K562 (cell line): Measurements from ENCODE around the gene KCNQ2. TPM values are rescaled to one million over a fixed set of nuclear protein-coding genes. Genes with fewer than 3 reads are reported as not detected.

ENCODE experiments used
- CBX1 ChIP-seq: sonication (generic); IDR thresholded peaks from 2 replicates; pipeline ENCODE4 v1.6.1; 2016; ENCODE audit warnings: antibody characterized with exemption, low read depth, mild to moderate bottlenecking
- DIDO1 ChIP-seq: fragments of 450-650 bp; IDR thresholded peaks from 2 replicates; pipeline ENCODE4 v1.6.1; 2016; ENCODE audit warnings: low read depth, missing biosample characterization, missing genetic modification characterization
- GMEB1 ChIP-seq: fragments of 250-450 bp; sonication (Bioruptor Pico); IDR thresholded peaks from 2 replicates; pipeline ENCODE4 v1.4.0; 2020; ENCODE audit warnings: mild to moderate bottlenecking
- SMAD3 ChIP-seq: fragments of 450-650 bp; formaldehyde crosslinking; conservative IDR thresholded peaks from 2 replicates; pipeline ENCODE4 v1.4.0; 2020; ENCODE audit warnings: mild to moderate bottlenecking
- ZNF232 ChIP-seq: sonication (generic); formaldehyde crosslinking; IDR thresholded peaks from 2 replicates; pipeline ENCODE4 v1.8.0; 2022; ENCODE audit warnings: mild to moderate bottlenecking, missing genetic modification reagents
- ZNF398 ChIP-seq: fragments of 250-450 bp; sonication (Bioruptor Pico); IDR thresholded peaks from 2 replicates; pipeline ENCODE4 v1.8.0; 2021; ENCODE audit warnings: moderate library complexity, mild to moderate bottlenecking, inconsistent platforms
- ZNF507 ChIP-seq: conservative IDR thresholded peaks from 2 replicates; pipeline ENCODE4 v1.6.1; 2017; ENCODE audit warnings: missing genetic modification characterization, missing compliant biosample characterization
- polyA plus RNA-seq, 8 experiments: library from polyadenylated mRNA; depleted of rRNA in 4 of 8; stranded (reverse) in 5 of 8; unstranded in 3 of 8; fragments of >200 nt; fragmentation: Nextera tagmentation in 2 of 8; fragmentation: Illumina TruSeq in 1 of 8; extraction: Ambion mirVana in 2 of 8; extraction: Trizol in 1 of 8; gene quantifications; 2 replicates each; pipeline versions ENCODE4 v1.2.1 to v1.2.3, GENCODE V29; 2011 to 2014; ENCODE audit warnings: inconsistent platforms in 1 of 8, missing spikeins in 1 of 8
- total RNA-seq, 7 experiments: library from RNA; depleted of rRNA in 6 of 7; stranded (reverse); fragments of >200 nt in 6 of 7; fragmentation: Illumina TruSeq in 2 of 7; extraction: Trizol in 2 of 7; gene quantifications; 2 replicates each; pipeline versions ENCODE4 v1.2.1 to v1.2.3, GENCODE V29; 2011 to 2021; ENCODE audit warnings: low replicate concordance in 1 of 7

Gene KCNQ2
- total and polyA plus RNA-seq, 9 of the 15 experiments (the other 6 are each of a cell fraction or from before 2014, with no cell fraction given) = 0.13 to 0.16 TPM; not detected in 7

- TF ChIP-seq ZNF398 (CRISPR knock-in tag) (no peak), ZNF232 (CRISPR knock-in tag) (no peak), DIDO1 (tag) (no peak), SMAD3 (CRISPR knock-in tag) (no peak), CBX1 (no peak), GMEB1 (CRISPR knock-in tag) (no peak), ZNF507 (tag) (no peak)
Observed at GRCh38 chr20:63413963-63414684, 58.3 kb downstream of the KCNQ2 start (continued).
